Pancreas (tissue), 10 donors: ENCODE data around the gene RABGAP1L. TPM values are rescaled to one million over a fixed set of nuclear protein-coding genes. Genes with fewer than 3 reads are reported as not detected.

Experiments
- ATAC-seq, 4 donors: fragments of 200-7000 bp; cut with Tn5 transposase; one replicate each; pipeline versions ENCODE4 v1.8.0 to v1.9.1; 2020; ENCODE audit warnings: mild to moderate bottlenecking in 4 of 4, moderate library complexity in 4 of 4
- DNase-seq, 6 donors: peaks; one replicate each; pipeline ENCODE4 v3.0.0-alpha.2; 2020
- FAIRE-seq: peaks from 2 replicates; lab custom pipeline; 2012; peaks lifted over from hg19 to GRCh38; lab: Jason Lieb, UNC
- H3K27ac ChIP-seq, 4 donors: fragments of 200-600 bp; sonication (generic); 1 replicate in 3 of 4; 2 replicates in 1 of 4; pipeline versions ENCODE4 v1.5.0 to v1.8.0; 2020
- H3K27me3 ChIP-seq, 4 donors: fragments of 200-600 bp; one replicate each; pipeline ENCODE4 v1.8.0; 2021
- H3K36me3 ChIP-seq, 3 donors: fragments of 200-600 bp; sonication (generic) in 1 of 3; one replicate each; pipeline versions ENCODE4 v1.5.0 to v1.8.0; 2020 to 2021
- H3K4me1 ChIP-seq, 3 donors: fragments of 200-600 bp; one replicate each; pipeline ENCODE4 v1.8.0; 2021
- H3K4me3 ChIP-seq, 4 donors: fragments of 200-600 bp; sonication (generic) in 2 of 4; one replicate each; pipeline versions ENCODE4 v1.5.0 to v1.8.0; 2020 to 2021
- H3K9me3 ChIP-seq, 4 donors: fragments of 200-600 bp; one replicate each; pipeline ENCODE4 v1.8.0; 2021
- WGBS, 2 donors: extraction: QIAGEN DNeasy Blood & Tissue Kit; methylation state at CpG; one replicate each; pipeline ENCODE4 v1.1.7; 2013; 5-methylcytosine and 5-hydroxymethylcytosine counted together
- intact Hi-C, 3 donors: fragments of 100-400 bp; cut with DNase I; formaldehyde crosslinking; loops; one replicate each; pipeline versions ENCODE4 v1.11.1 to v1.14.2; 2022
- polyA plus RNA-seq, 2 donors: library from polyadenylated mRNA; stranded (reverse); fragments of 200-250 nt; gene quantifications; one replicate each; pipeline ENCODE4 v1.2.3, GENCODE V29; 2013
- total RNA-seq, 6 donors: library from RNA; stranded (reverse); fragmentation: NEBNext Ultra II Directional in 4 of 6; extraction: Animal tissue kit (Norgen Biotek cat#: 25700) in 4 of 6; gene quantifications; one replicate each; pipeline versions ENCODE4 v1.2.1 to v1.2.4, GENCODE V29; 2021 to 2023
- TF ChIP-seq, protein P1 (sequence below), 4 donors: fragments of 200-600 bp; sonication (generic) in 3 of 4; IDR thresholded peaks; one replicate each; pipeline versions ENCODE4 v1.5.0 to v1.8.0; 2021; ENCODE audit warnings: antibody characterized with exemption in 4 of 4
- donor health status: healthy with polysubstance abuse.
- donor health status: DM: no; HTN: no; CAD: no; lungs with moderate emphysema.
- donor health status: DM: no; HTN: no; CAD: no.
- donor health status: control.
- donor health status: control.
- donor health status: Bipolar disorder and iron deficiency.
- donor health status: DM: yes; HTN: yes; CAD: no.
- donor health status: DM: no; HTN: no; CAD: no.
- donor health status: DM: no; HTN: no; CAD: no.
- donor health status: DM: yes; HTN: yes; CAD: no.

Gene RABGAP1L
- total and polyA plus RNA-seq, 8 donors, result 13.9 to 64.8 (median 36.1) TPM

DNA sequence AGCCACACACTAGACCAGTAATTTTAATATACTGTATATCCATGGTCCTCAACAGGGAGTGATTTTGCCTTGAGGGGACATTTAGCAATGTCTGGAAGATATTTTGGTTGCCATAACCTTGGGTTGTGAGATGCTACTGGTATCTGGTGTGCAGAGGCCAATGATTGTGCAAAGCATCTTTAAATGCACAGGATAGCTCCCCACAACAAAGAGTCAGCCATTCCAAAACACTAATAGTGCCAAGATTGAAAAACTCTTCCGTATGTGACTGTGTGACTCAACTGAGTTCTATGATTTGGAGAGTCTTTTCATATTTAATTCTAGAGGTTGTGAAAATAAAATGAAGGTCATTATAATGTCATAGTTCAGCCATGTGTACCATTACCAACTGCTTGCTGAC is 699.0 kb downstream of the RABGAP1L start:
- 88 to 93% methylated on average over 1 of the region's 1 CpG for WGBS, 2 donors
- DNase-seq, result no peak
- no peaks in the 10 kb centered on the region for H3K9me3 ChIP-seq
- no peak for FAIRE-seq
- H3K36me3 ChIP-seq, result no peaks in the 10 kb centered on the region
- no peak overlapping the region for H3K4me3 ChIP-seq
- intact Hi-C loops, result no loop called here
- TF ChIP-seq, protein P1, sequence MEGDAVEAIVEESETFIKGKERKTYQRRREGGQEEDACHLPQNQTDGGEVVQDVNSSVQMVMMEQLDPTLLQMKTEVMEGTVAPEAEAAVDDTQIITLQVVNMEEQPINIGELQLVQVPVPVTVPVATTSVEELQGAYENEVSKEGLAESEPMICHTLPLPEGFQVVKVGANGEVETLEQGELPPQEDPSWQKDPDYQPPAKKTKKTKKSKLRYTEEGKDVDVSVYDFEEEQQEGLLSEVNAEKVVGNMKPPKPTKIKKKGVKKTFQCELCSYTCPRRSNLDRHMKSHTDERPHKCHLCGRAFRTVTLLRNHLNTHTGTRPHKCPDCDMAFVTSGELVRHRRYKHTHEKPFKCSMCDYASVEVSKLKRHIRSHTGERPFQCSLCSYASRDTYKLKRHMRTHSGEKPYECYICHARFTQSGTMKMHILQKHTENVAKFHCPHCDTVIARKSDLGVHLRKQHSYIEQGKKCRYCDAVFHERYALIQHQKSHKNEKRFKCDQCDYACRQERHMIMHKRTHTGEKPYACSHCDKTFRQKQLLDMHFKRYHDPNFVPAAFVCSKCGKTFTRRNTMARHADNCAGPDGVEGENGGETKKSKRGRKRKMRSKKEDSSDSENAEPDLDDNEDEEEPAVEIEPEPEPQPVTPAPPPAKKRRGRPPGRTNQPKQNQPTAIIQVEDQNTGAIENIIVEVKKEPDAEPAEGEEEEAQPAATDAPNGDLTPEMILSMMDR (IDR thresholded peaks at IDR 0.05), result no peak
- no peak for ATAC-seq
- H3K27me3 ChIP-seq, result no peaks in the 10 kb centered on the region
- no peaks in the 10 kb centered on the region for H3K4me1 ChIP-seq
- no peak overlapping the region for H3K27ac ChIP-seq

DNA sequence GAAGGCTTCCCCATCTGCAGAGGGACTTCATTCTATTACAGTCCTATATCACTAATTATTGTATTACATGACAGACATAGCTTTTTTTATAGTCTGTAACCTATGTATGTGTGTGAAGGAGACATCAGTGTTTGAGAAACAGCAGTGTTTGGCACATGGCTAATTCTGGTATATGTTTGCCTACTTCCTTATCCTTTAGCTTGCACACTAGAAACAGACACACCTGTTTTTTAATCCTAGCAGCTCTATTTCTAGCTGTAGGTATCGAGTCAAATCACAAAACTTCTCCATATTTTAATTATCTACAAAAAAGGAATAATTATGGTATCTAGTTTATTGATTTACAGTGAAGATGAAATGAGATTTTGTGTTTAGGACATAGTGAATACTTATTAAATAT is 711.0 kb downstream of the RABGAP1L start:
- ATAC-seq, result no peak
- 56 to 59% methylated on average over 1 of the region's 1 CpG for WGBS, 2 donors
- no peak for DNase-seq
- TF ChIP-seq, protein P1 (IDR thresholded peaks at IDR 0.05), result no peak
- intact Hi-C loops, result no loop called here
- FAIRE-seq, result no peak
- Histone ChIP-seq H3K27ac (no peak overlapping the region), H3K4me1 (peaks cover 0 to 6% (median 0%) of the 10 kb centered on the region in 3 donors), H3K9me3 (no peaks in the 10 kb centered on the region), H3K36me3 (no peaks in the 10 kb centered on the region), H3K27me3 (no peaks in the 10 kb centered on the region), H3K4me3 (no peak overlapping the region)

DNA sequence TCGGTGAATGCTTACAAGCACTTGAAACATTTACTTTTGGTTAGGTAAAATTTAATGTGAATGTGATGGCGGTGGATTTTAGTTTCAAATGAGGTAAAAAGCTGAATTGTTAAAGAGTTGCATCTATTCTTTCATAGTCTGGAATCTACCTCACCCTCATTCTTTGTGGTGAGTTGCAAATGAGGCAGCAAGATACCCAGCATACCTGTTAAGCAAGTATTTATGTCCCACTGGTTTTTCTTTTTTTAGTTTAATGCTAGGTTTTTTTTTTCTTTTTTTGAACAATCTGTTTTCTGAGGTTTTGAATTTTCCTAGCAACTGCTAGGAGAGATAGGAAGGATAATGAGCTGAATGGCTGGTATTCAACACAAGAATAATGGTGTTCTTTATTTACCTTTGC is 712.6 kb downstream of the RABGAP1L start:
- no peaks in the 10 kb centered on the region for H3K9me3 ChIP-seq
- DNase-seq, result no peak

DNA sequence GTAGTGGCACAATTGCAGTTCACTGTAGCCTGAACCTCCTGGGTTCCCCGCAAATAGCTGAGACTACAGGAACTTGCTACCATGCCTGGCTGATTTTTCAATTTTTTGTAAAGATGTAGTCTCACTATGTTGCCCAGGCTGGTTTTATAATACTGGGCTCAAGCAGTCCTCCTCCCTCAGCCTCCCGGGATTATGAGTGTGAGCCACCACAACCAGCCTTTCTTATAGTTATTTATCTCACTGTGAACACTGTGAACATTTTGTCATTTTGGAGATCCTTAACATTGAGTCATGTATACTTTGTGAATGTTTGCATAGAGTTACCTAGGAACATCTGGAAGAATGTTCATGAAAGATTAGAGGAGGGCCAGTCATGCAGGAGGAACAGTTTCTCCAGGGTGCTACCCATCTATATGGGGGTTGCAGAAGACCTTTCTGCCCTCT is 713.3 kb downstream of the RABGAP1L start:
- 96 to 99% methylated on average over 2 of the region's 2 CpGs for WGBS, 2 donors
- Histone ChIP-seq H3K27ac (no peak overlapping the region), H3K36me3 (no peaks in the 10 kb centered on the region), H3K4me1 (peaks cover 0 to 6% (median 0%) of the 10 kb centered on the region in 3 donors), H3K4me3 (no peak overlapping the region), H3K27me3 (no peaks in the 10 kb centered on the region), H3K9me3 (no peaks in the 10 kb centered on the region)
- ATAC-seq, result no peak
- TF ChIP-seq, protein P1 (IDR thresholded peaks at IDR 0.05), result no peak
- intact Hi-C loops, result no loop called here
- FAIRE-seq, result no peak
- no peak for DNase-seq

More for the DNA sequence above, 712.6 kb downstream of the RABGAP1L start:
- no peak for ATAC-seq
- TF ChIP-seq, protein P1 (IDR thresholded peaks at IDR 0.05), result no peak
- FAIRE-seq, result no peak
- peak overlapping the region in 1 of 4 donors; percentile 23 for H3K27ac ChIP-seq
- no peak overlapping the region for H3K4me3 ChIP-seq
- no peaks in the 10 kb centered on the region for H3K36me3 ChIP-seq
- intact Hi-C loops, result no loop called here
- no peaks in the 10 kb centered on the region for H3K27me3 ChIP-seq
- 67 to 69% methylated on average over 2 of the region's 2 CpGs for WGBS, 2 donors
- peaks cover 0 to 6% (median 0%) of the 10 kb centered on the region in 3 donors for H3K4me1 ChIP-seq

DNA sequence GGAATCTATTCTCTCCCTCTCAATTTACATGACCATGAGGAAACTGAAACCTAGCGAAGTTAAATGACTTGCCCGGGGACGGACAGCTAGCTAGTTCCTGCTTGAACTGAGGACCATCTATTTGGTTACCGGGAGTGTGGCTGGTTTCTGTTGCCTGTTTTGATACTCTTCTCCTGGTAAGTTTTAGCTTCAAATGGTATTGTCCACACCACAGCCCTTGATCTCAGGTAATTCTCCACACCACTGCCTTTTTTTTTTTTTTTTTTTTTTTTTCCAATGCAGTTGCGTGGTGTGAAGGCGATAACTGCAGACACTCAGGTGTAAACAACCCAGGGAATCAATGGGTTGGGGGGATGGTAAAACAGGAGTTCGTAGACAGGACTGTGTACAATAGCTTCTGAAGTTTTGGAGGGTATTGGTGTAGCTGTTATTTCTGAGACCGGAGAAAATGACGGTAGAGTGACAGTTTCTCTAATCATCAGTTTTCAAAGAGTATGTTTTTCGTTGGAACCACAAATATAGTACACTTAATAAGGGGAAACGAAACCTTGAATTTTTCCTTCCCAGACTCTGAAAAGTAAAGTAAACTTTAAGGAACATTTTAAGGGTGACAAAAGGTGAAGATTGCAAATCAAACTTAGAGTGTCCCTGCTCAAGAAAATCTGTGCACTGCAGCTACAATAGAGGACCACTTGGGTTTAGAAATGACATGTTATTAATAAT is 715.2 kb downstream of the RABGAP1L start:
- intact Hi-C loops, result no loop called here
- Histone ChIP-seq H3K4me1 (peaks cover 0 to 6% (median 2%) of the 10 kb centered on the region in 3 donors), H3K36me3 (no peaks in the 10 kb centered on the region), H3K27ac (peak overlapping the region in 3 of 4 donors; percentile 56 to 93 (median 85)), H3K4me3 (peak overlapping the region in 3 of 4 donors; percentile 4 to 48 (median 40)), H3K9me3 (no peaks in the 10 kb centered on the region), H3K27me3 (no peaks in the 10 kb centered on the region)
- peak in 1 of 6 donors; percentile 41 for DNase-seq
- ATAC-seq, result peak; percentile 49 to 64 (median 59)
- TF ChIP-seq, protein P1 (IDR thresholded peaks at IDR 0.05), result no peak
- 8 to 13% methylated on average over 11 of the region's 11 CpGs for WGBS, 2 donors
- FAIRE-seq, result no peak
